ENCODE results near the gene OR8B8.

The OR8B8 gene

DNA sequence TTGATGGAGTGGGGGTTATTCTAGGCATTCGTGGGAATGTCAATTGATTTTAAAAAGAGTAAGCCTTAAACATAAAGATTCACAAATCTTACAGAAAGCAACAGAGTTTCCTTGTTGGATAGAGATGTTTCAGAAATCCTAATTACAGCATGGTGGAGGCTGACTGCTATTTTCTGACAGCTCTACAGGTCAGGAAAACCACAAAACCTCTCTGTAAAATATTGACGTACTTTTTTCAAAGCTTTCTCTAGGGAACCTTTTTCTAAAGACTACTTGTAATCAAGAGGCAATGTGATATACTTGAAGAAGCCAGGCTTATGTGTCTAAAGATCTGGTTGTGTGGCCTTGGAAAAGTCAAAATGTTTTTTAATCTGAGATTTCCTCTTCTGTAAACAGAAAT is 9.1 kb upstream of the OR8B8 start:
- Histone ChIP-seq H3K23ac (ENCODE audit: low read length) (no peak overlapping the region), H3K4me1 (ENCODE audit: control insufficient read depth, low read depth, low read length) (no peaks in the 10 kb centered on the region), H2BK120ac (ENCODE audit: low read depth, low read length) (no peak overlapping the region), H3K79me2 (ENCODE audit: control insufficient read depth, insufficient read depth, low read length) (no peaks in the 10 kb centered on the region), H3K56ac (ENCODE audit: low read length) (no peak overlapping the region), H3K9ac (ENCODE audit: low read length) (no peak overlapping the region), H3K4me3 (ENCODE audit: low read length) (no peak overlapping the region), H3K79me1 (ENCODE audit: low read length) (no peaks in the 10 kb centered on the region), H3K4ac (ENCODE audit: low read depth, low read length) (no peak overlapping the region), H2BK5ac (ENCODE audit: low read length) (no peak overlapping the region), H3K36me3 (ENCODE audit: control insufficient read depth, insufficient read depth, low read length) (no peaks in the 10 kb centered on the region), H2AK5ac (ENCODE audit: low read length) (no peak overlapping the region), H4K5ac (ENCODE audit: low read length) (no peak overlapping the region), H2BK15ac (replicated peaks; ENCODE audit: low read depth) (no peak overlapping the region), H3K18ac (ENCODE audit: low read length) (no peak overlapping the region), H3K27ac (ENCODE audit: low read depth, low read length) (no peak overlapping the region), H4K8ac (ENCODE audit: low read depth, low read length) (no peak overlapping the region), H3K4me2 (ENCODE audit: low read length) (no peak overlapping the region), H3K27me3 (ENCODE audit: insufficient read depth, low read length, poor library complexity) (no peaks in the 10 kb centered on the region)
- no CpG with 5 or more reads among the region's 2 CpGs for WGBS (ENCODE audit: extremely low coverage, insufficient coverage, low lambda C conversion rate)
- no peak for DNase-seq

DNA sequence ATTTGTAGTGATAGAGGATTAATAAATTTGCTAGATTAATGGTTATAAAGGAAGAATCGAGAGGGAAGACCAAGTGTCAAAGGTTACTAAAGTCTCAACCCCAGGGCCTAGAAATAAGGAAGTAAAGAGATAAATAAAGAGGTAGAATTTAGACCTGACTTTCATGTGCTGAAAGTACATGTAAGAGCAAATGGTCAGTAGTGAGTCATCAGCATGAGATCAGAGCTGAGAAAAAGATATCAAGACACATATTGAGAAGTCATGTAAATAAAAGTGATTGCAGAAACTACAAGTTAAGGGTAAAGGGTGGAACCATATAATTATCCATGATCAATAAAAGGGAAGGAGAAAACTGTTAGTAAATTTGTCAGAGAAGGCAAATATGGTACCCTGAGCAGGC is 1.4 kb upstream of the OR8B8 start:
- Histone ChIP-seq H3K9ac (ENCODE audit: low read length) (no peak overlapping the region), H3K79me2 (ENCODE audit: control insufficient read depth, insufficient read depth, low read length) (no peaks in the 10 kb centered on the region), H3K18ac (ENCODE audit: low read length) (no peak overlapping the region), H2BK120ac (ENCODE audit: low read depth, low read length) (no peak overlapping the region), H3K4me1 (ENCODE audit: control insufficient read depth, low read depth, low read length) (no peaks in the 10 kb centered on the region), H3K36me3 (ENCODE audit: control insufficient read depth, insufficient read depth, low read length) (no peaks in the 10 kb centered on the region), H2BK15ac (replicated peaks; ENCODE audit: low read depth) (no peak overlapping the region), H3K79me1 (ENCODE audit: low read length) (no peaks in the 10 kb centered on the region), H3K4me3 (ENCODE audit: low read length) (no peak overlapping the region), H3K4ac (ENCODE audit: low read depth, low read length) (no peak overlapping the region), H2AK5ac (ENCODE audit: low read length) (no peak overlapping the region), H3K4me2 (ENCODE audit: low read length) (no peak overlapping the region), H4K5ac (ENCODE audit: low read length) (no peak overlapping the region), H3K27me3 (ENCODE audit: insufficient read depth, low read length, poor library complexity) (no peaks in the 10 kb centered on the region), H4K8ac (ENCODE audit: low read depth, low read length) (no peak overlapping the region), H3K23ac (ENCODE audit: low read length) (no peak overlapping the region), H3K27ac (ENCODE audit: low read depth, low read length) (no peak overlapping the region), H3K56ac (ENCODE audit: low read length) (no peak overlapping the region), H2BK5ac (ENCODE audit: low read length) (no peak overlapping the region)
- DNase-seq, result no peak
- no CpG with 5 or more reads among the region's 1 CpG for WGBS (ENCODE audit: extremely low coverage, insufficient coverage, low lambda C conversion rate)

DNA sequence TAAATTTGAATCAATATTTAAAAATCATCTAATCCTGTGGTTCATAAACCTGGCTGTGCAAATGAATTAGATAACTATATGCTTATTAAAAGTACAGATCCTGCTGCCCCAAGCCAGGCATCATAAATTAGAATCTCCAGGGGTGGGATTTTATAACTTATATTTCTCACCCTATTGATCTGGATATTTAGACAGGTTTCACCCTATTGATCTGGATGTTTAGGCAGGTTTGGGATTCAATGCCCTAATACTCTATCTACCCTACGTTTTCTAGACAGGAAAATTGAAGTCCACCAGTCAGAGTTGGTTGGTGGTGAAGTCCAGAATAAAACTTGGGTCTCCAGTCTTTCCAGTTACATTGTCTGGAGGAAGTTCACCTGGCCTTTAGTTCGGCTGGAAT is 2.6 kb downstream of the OR8B8 start:
- Histone ChIP-seq H3K4me2 (ENCODE audit: low read length) (no peak overlapping the region), H3K36me3 (ENCODE audit: control insufficient read depth, insufficient read depth, low read length) (no peaks in the 10 kb centered on the region), H2BK15ac (replicated peaks; ENCODE audit: low read depth) (no peak overlapping the region), H3K4ac (ENCODE audit: low read depth, low read length) (no peak overlapping the region), H3K79me2 (ENCODE audit: control insufficient read depth, insufficient read depth, low read length) (no peaks in the 10 kb centered on the region), H3K23ac (ENCODE audit: low read length) (no peak overlapping the region), H3K18ac (ENCODE audit: low read length) (no peak overlapping the region), H3K4me1 (ENCODE audit: control insufficient read depth, low read depth, low read length) (no peaks in the 10 kb centered on the region), H3K27me3 (ENCODE audit: insufficient read depth, low read length, poor library complexity) (no peaks in the 10 kb centered on the region), H3K79me1 (ENCODE audit: low read length) (no peaks in the 10 kb centered on the region), H3K9ac (ENCODE audit: low read length) (no peak overlapping the region), H4K8ac (ENCODE audit: low read depth, low read length) (no peak overlapping the region), H2AK5ac (ENCODE audit: low read length) (no peak overlapping the region), H3K27ac (ENCODE audit: low read depth, low read length) (no peak overlapping the region), H3K4me3 (ENCODE audit: low read length) (no peak overlapping the region), H3K56ac (ENCODE audit: low read length) (no peak overlapping the region), H4K5ac (ENCODE audit: low read length) (no peak overlapping the region), H2BK120ac (ENCODE audit: low read depth, low read length) (no peak overlapping the region), H2BK5ac (ENCODE audit: low read length) (no peak overlapping the region)
- no CpG with 5 or more reads among the region's 2 CpGs for WGBS (ENCODE audit: extremely low coverage, insufficient coverage, low lambda C conversion rate)
- no peak for DNase-seq

DNA sequence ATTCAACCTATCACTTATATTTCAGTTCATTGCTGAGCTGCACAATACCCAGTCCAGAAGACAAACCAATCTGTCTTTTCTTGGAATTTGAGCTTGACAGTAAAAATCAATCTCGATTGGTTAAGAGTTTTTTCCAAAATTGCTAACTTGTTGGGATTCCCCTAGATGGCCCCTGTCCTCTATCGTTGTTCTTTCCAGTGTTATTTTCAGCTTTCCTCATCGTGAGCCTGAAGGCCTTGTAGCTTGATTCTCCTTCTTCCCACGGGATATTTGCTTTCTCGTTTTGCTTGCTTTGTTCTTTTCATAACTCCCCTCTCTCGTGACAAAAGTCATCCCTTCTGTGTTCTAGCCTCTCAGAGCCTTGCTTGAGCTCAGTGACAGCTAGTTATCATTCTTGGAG is 3.1 kb downstream of the OR8B8 start:
- Histone ChIP-seq H3K4me2 (ENCODE audit: low read length) (no peak overlapping the region), H3K79me1 (ENCODE audit: low read length) (no peaks in the 10 kb centered on the region), H2BK15ac (replicated peaks; ENCODE audit: low read depth) (no peak overlapping the region), H4K8ac (ENCODE audit: low read depth, low read length) (no peak overlapping the region), H4K5ac (ENCODE audit: low read length) (no peak overlapping the region), H3K27ac (ENCODE audit: low read depth, low read length) (no peak overlapping the region), H3K56ac (ENCODE audit: low read length) (no peak overlapping the region), H3K9ac (ENCODE audit: low read length) (no peak overlapping the region), H3K18ac (ENCODE audit: low read length) (no peak overlapping the region), H3K27me3 (ENCODE audit: insufficient read depth, low read length, poor library complexity) (no peaks in the 10 kb centered on the region), H3K79me2 (ENCODE audit: control insufficient read depth, insufficient read depth, low read length) (no peaks in the 10 kb centered on the region), H3K36me3 (ENCODE audit: control insufficient read depth, insufficient read depth, low read length) (no peaks in the 10 kb centered on the region), H2AK5ac (ENCODE audit: low read length) (no peak overlapping the region), H3K4ac (ENCODE audit: low read depth, low read length) (no peak overlapping the region), H2BK5ac (ENCODE audit: low read length) (no peak overlapping the region), H2BK120ac (ENCODE audit: low read depth, low read length) (no peak overlapping the region), H3K4me1 (ENCODE audit: control insufficient read depth, low read depth, low read length) (no peaks in the 10 kb centered on the region), H3K4me3 (ENCODE audit: low read length) (no peak overlapping the region), H3K23ac (ENCODE audit: low read length) (no peak overlapping the region)
- WGBS (ENCODE audit: extremely low coverage, insufficient coverage, low lambda C conversion rate), result no CpG with 5 or more reads among the region's 6 CpGs
- peak; percentile 4 for DNase-seq

DNA sequence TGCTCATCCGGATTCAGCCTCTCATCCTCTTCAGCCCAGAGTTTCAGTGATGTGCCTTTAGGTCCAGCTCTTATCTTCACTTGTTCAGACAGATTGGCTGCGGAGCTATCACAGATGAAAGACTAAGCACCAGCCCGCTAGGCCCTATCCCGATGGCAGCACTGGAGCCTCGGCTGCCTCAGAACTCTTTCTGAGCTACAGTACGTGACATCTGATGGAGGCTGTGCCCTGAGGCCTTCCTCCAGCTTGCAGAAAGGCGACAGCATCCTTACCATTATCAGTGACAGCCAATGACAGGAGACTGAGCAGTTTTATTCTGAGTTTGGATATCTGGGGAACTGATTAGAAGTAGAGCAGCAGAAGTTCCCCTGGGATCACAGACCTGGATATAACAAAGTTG is 4.0 kb downstream of the OR8B8 start:
- H3K18ac ChIP-seq (ENCODE audit: low read length), result no peak overlapping the region
- no peak overlapping the region for H4K8ac ChIP-seq (ENCODE audit: low read depth, low read length)
- DNase-seq, result no peak
- H3K79me2 ChIP-seq (ENCODE audit: control insufficient read depth, insufficient read depth, low read length), result no peaks in the 10 kb centered on the region
- no peak overlapping the region for H2BK5ac ChIP-seq (ENCODE audit: low read length)
- H4K5ac ChIP-seq (ENCODE audit: low read length), result no peak overlapping the region
- no peaks in the 10 kb centered on the region for H3K79me1 ChIP-seq (ENCODE audit: low read length)
- H3K27me3 ChIP-seq (ENCODE audit: insufficient read depth, low read length, poor library complexity), result no peaks in the 10 kb centered on the region
- no peak overlapping the region for H3K4me2 ChIP-seq (ENCODE audit: low read length)
- no peak overlapping the region for H2BK120ac ChIP-seq (ENCODE audit: low read depth, low read length)
- no peak overlapping the region for H2AK5ac ChIP-seq (ENCODE audit: low read length)
- H3K27ac ChIP-seq (ENCODE audit: low read depth, low read length), result no peak overlapping the region
- H3K4me1 ChIP-seq (ENCODE audit: control insufficient read depth, low read depth, low read length), result no peaks in the 10 kb centered on the region
- no peak overlapping the region for H3K56ac ChIP-seq (ENCODE audit: low read length)
- no peak overlapping the region for H3K23ac ChIP-seq (ENCODE audit: low read length)
- H3K4ac ChIP-seq (ENCODE audit: low read depth, low read length), result no peak overlapping the region
- no peaks in the 10 kb centered on the region for H3K36me3 ChIP-seq (ENCODE audit: control insufficient read depth, insufficient read depth, low read length)
- WGBS (ENCODE audit: extremely low coverage, insufficient coverage, low lambda C conversion rate), result no CpG with 5 or more reads among the region's 7 CpGs
- H3K9ac ChIP-seq (ENCODE audit: low read length), result no peak overlapping the region
- H3K4me3 ChIP-seq (ENCODE audit: low read length), result no peak overlapping the region
- no peak overlapping the region for H2BK15ac ChIP-seq (replicated peaks; ENCODE audit: low read depth)

DNA sequence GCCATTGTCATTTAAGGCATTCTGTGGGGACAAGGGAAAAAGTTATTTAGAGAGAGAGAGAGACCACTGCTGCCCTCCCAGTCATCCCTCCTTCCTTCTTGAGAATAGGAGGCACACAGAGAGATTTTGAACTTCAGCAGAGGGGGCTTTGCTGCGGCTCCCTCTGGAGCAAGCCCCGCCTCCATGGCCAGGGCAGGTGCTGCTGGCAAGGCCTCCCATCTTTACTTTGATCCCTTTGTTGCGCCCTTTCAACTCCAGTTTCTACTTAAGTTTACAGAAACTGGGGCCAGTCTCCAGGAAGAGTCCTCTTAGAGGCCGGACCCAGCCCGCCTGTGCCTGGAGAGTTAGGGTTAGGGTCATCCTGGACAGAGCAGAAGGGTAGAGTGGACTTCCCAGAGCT is 4.4 kb downstream of the OR8B8 start:
- no peaks in the 10 kb centered on the region for H3K79me1 ChIP-seq (ENCODE audit: low read length)
- H3K4me2 ChIP-seq (ENCODE audit: low read length), result no peak overlapping the region
- DNase-seq, result no peak
- H2BK15ac ChIP-seq (replicated peaks; ENCODE audit: low read depth), result no peak overlapping the region
- no peak overlapping the region for H3K56ac ChIP-seq (ENCODE audit: low read length)
- H4K5ac ChIP-seq (ENCODE audit: low read length), result no peak overlapping the region
- H3K4me3 ChIP-seq (ENCODE audit: low read length), result no peak overlapping the region
- H3K9ac ChIP-seq (ENCODE audit: low read length), result no peak overlapping the region
- no peak overlapping the region for H3K4ac ChIP-seq (ENCODE audit: low read depth, low read length)
- no peak overlapping the region for H4K8ac ChIP-seq (ENCODE audit: low read depth, low read length)
- no peaks in the 10 kb centered on the region for H3K27me3 ChIP-seq (ENCODE audit: insufficient read depth, low read length, poor library complexity)
- H2AK5ac ChIP-seq (ENCODE audit: low read length), result no peak overlapping the region
- no peak overlapping the region for H3K23ac ChIP-seq (ENCODE audit: low read length)
- no CpG with 5 or more reads among the region's 5 CpGs for WGBS (ENCODE audit: extremely low coverage, insufficient coverage, low lambda C conversion rate)
- no peak overlapping the region for H2BK5ac ChIP-seq (ENCODE audit: low read length)
- no peaks in the 10 kb centered on the region for H3K79me2 ChIP-seq (ENCODE audit: control insufficient read depth, insufficient read depth, low read length)
- no peak overlapping the region for H2BK120ac ChIP-seq (ENCODE audit: low read depth, low read length)
- no peak overlapping the region for H3K18ac ChIP-seq (ENCODE audit: low read length)
- no peaks in the 10 kb centered on the region for H3K36me3 ChIP-seq (ENCODE audit: control insufficient read depth, insufficient read depth, low read length)
- H3K27ac ChIP-seq (ENCODE audit: low read depth, low read length), result no peak overlapping the region
- no peaks in the 10 kb centered on the region for H3K4me1 ChIP-seq (ENCODE audit: control insufficient read depth, low read depth, low read length)
